22Rv1 (cell line): ENCODE data around the gene DUSP19.

Source experiments
- CTCF ChIP-seq: fragments of 450-650 bp; IDR thresholded peaks from 2 replicates; pipeline ENCODE4 v1.5.1; 2017; ENCODE audit warnings: mild to moderate bottlenecking
- ZFX ChIP-seq: fragments of 450-650 bp; IDR thresholded peaks from 2 replicates; pipeline ENCODE4 v1.6.1; 2017; ENCODE audit warnings: antibody characterized with exemption, borderline replicate concordance

- no peak for TF ChIP-seq CTCF
- TF ChIP-seq ZFX, result no peak
Observed at GRCh38 chr2:183117226-183117625, 38.7 kb downstream of the DUSP19 start.
